HCT116 (cell line): ENCODE results near the gene CYREN. TPM values are rescaled to one million over a fixed set of nuclear protein-coding genes. Genes with fewer than 3 reads are reported as not detected.

Experiments
- ATAC-seq: fragments of 200-7000 bp; cut with Tn5 transposase; 2 replicates; pipeline ENCODE4 v1.9.1; 2020; ENCODE audit warnings: mild to moderate bottlenecking, moderate library complexity
- BruUV-seq: library from RNA; stranded (reverse); fragments of 400-500 nt; replicated peaks from 2 replicates; lab custom pipeline; 2021; lab: Mats Ljungman, UMichigan
- CTCF ChIA-PET: fragments of 300-600 bp; sonication (Branson Sonifier 250); formaldehyde crosslinking; loops from one replicate; lab custom pipeline; 2021; ENCODE audit warnings: antibody characterized with exemption; lab: Charles Lee
- POLR2A ChIA-PET: fragments of 300-600, 350-600 bp; sonication (Branson Sonifier 250); formaldehyde crosslinking; loops from one replicate; lab custom pipeline; 2021; ENCODE audit warnings: antibody characterized with exemption; lab: Charles Lee
- RAD21 ChIA-PET, 2 experiments: fragments of 300-600 bp; sonication (Branson Sonifier 250); formaldehyde crosslinking; loops; one replicate each; lab custom pipeline; 2023; ENCODE audit warnings: low total read pairs in 2 of 2; ENCODE audit not compliant: uncharacterized antibody in 2 of 2, unreplicated experiment in 2 of 2, low non-redundant PET in 1 of 2; lab: Charles Lee
- DNase-seq: peaks from one replicate; pipeline ENCODE4 v3.0.0-alpha.2; 2010; ENCODE audit warnings: low read depth, low spot score
- H2AFZ ChIP-seq: fragments of 200-600 bp; shearing (Covaris generic), sonication (generic); 2 replicates; pipeline ENCODE4 v1.6.1; 2017; ENCODE audit warnings: low read depth, mixed run types, mixed read lengths, antibody characterized with exemption, low read length; ENCODE audit not compliant: poor library complexity, severe bottlenecking
- H3K27ac ChIP-seq: 2 replicates; pipeline ENCODE4 v1.5.1; 2012; ENCODE audit warnings: low read depth, low read length
- H3K27me3 ChIP-seq: fragments of 200-600 bp; sonication (generic); 2 replicates; pipeline ENCODE4 v1.6.1; 2016; ENCODE audit warnings: mixed run types, low read length, mixed read lengths; ENCODE audit not compliant: insufficient read depth
- H3K36me3 ChIP-seq, 2 experiments: fragments of 200-500 bp in 1 of 2; fragments of 200-600 bp in 1 of 2; sonication (Bioruptor generic) in 1 of 2; sonication (generic) in 1 of 2; 2 replicates each; pipeline versions ENCODE4 v1.5.1 to v1.6.1; 2014 to 2016; ENCODE audit warnings: low read length in 2 of 2, inconsistent platforms in 1 of 2, mixed read lengths in 1 of 2, mixed run types in 1 of 2; ENCODE audit not compliant: insufficient read depth in 2 of 2, control insufficient read depth in 1 of 2
- H3K4me1 ChIP-seq, 2 experiments: fragments of 200-600 bp in 1 of 2; sonication (generic) in 1 of 2; 2 replicates each; pipeline versions ENCODE4 v1.5.1 to v1.6.1; 2012 to 2017; ENCODE audit warnings: low read length in 2 of 2, inconsistent platforms in 1 of 2, mild to moderate bottlenecking in 1 of 2, mixed read lengths in 1 of 2, mixed run types in 1 of 2, moderate library complexity in 1 of 2; ENCODE audit not compliant: insufficient read depth in 2 of 2, control insufficient read depth in 1 of 2
- H3K4me2 ChIP-seq: fragments of 200-600 bp; sonication (generic); 2 replicates; pipeline ENCODE4 v1.6.1; 2017; ENCODE audit warnings: mixed run types, low read length, mixed read lengths
- H3K4me3 ChIP-seq, 2 experiments: fragments of 200-600 bp in 1 of 2; sonication (generic) in 1 of 2; replicated peaks in 1 of 2; 2 replicates each; pipeline ENCODE4 v1.5.1; 2011 to 2016; ENCODE audit warnings: low read length in 2 of 2, control low read depth in 1 of 2, low read depth in 1 of 2, mild to moderate bottlenecking in 1 of 2, mixed read lengths in 1 of 2, mixed run types in 1 of 2
- H3K79me2 ChIP-seq: fragments of 200-600 bp; sonication (generic); 2 replicates; pipeline ENCODE4 v1.6.1; 2017; ENCODE audit warnings: mild to moderate bottlenecking, mixed run types, low read length, moderate library complexity, mixed read lengths; ENCODE audit not compliant: insufficient read depth
- H3K9ac ChIP-seq: fragments of 200-600 bp; sonication (generic); 2 replicates; pipeline ENCODE4 v1.6.1; 2016; ENCODE audit warnings: low read length, mixed read lengths
- H3K9me2 ChIP-seq: fragments of 200-600 bp; sonication (generic), shearing (Covaris generic); 2 replicates; pipeline ENCODE4 v1.6.1; 2017; ENCODE audit warnings: mixed run types, mild to moderate bottlenecking, moderate library complexity; ENCODE audit not compliant: insufficient read depth
- H3K9me3 ChIP-seq, 2 experiments: fragments of 200-500 bp in 1 of 2; fragments of 200-600 bp in 1 of 2; sonication (Bioruptor generic) in 1 of 2; sonication (generic) in 1 of 2; 2 replicates each; pipeline ENCODE4 v1.6.1; 2014 to 2017; ENCODE audit warnings: low read length in 2 of 2, mixed read lengths in 2 of 2, inconsistent platforms in 1 of 2, low read depth in 1 of 2, mild to moderate bottlenecking in 1 of 2, mixed run types in 1 of 2, moderate library complexity in 1 of 2; ENCODE audit not compliant: control insufficient read depth in 1 of 2, insufficient read depth in 1 of 2
- H4K20me1 ChIP-seq: fragments of 200-600 bp; sonication (generic), shearing (Covaris generic); 2 replicates; pipeline ENCODE4 v1.6.1; 2017; ENCODE audit warnings: mixed run types, mild to moderate bottlenecking, moderate library complexity; ENCODE audit not compliant: insufficient read depth
- CBX3 ChIP-seq: IDR thresholded peaks from 2 replicates; pipeline ENCODE4 v1.6.1; 2012; ENCODE audit warnings: low read depth
- EGR1 ChIP-seq: IDR thresholded peaks from 2 replicates; pipeline ENCODE4 v1.6.1; 2012; ENCODE audit warnings: low read depth
- EZH2 ChIP-seq: fragments of 200-600 bp; sonication (generic); IDR thresholded peaks from 2 replicates; pipeline ENCODE4 v1.6.1; 2017; ENCODE audit warnings: antibody characterized with exemption, mixed run types
- JUND ChIP-seq: IDR thresholded peaks from 2 replicates; pipeline ENCODE4 v1.6.1; 2012
- POLR2A ChIP-seq: IDR thresholded peaks from 2 replicates; pipeline ENCODE4 v1.7.0; 2011; ENCODE audit warnings: borderline replicate concordance; ENCODE audit not compliant: insufficient read depth, insufficient read length; ENCODE audit errors: extremely low read depth
- POLR2AphosphoS5 ChIP-seq: IDR thresholded peaks from 2 replicates; pipeline ENCODE4 v1.6.1; 2011; ENCODE audit warnings: mild to moderate bottlenecking, low read depth, low read length, moderate library complexity
- REST ChIP-seq: IDR thresholded peaks from 2 replicates; pipeline ENCODE4 v1.6.1; 2012; ENCODE audit warnings: low read depth
- SIN3A ChIP-seq: IDR thresholded peaks from 2 replicates; pipeline ENCODE4 v1.6.1; 2012; ENCODE audit warnings: low read depth
- SP1 ChIP-seq: IDR thresholded peaks from 2 replicates; pipeline ENCODE4 v1.6.1; 2012; ENCODE audit warnings: low read depth
- TCF7L2 ChIP-seq: IDR thresholded peaks from 2 replicates; pipeline ENCODE4 v1.7.0; 2011; ENCODE audit warnings: borderline replicate concordance, inconsistent platforms; ENCODE audit not compliant: insufficient read depth, insufficient read length; ENCODE audit errors: extremely low read depth
- YY1 ChIP-seq: IDR thresholded peaks from 2 replicates; pipeline ENCODE4 v1.6.1; 2011; ENCODE audit warnings: low read length, low read depth, moderate library complexity, mild to moderate bottlenecking; ENCODE audit not compliant: insufficient replicate concordance; ENCODE audit errors: extremely low read depth
- ZNF274 ChIP-seq: fragments of 200-500 bp; sonication (Bioruptor generic); IDR thresholded peaks from 2 replicates; pipeline ENCODE4 v1.6.1; 2014; ENCODE audit warnings: mild to moderate bottlenecking, low read depth, low read length, inconsistent platforms
- intact Hi-C: fragments of 100-400 bp; cut with micrococcal nuclease; formaldehyde crosslinking; loops from 2 replicates; pipeline ENCODE4 v1.10.0; 2022
- total RNA-seq: library from RNA; stranded (reverse); gene quantifications from one replicate; pipeline ENCODE4 v1.2.1, GENCODE V29; 2021; ENCODE audit not compliant: unreplicated experiment
- TF ChIP-seq, protein P1 (sequence below), 3 experiments: fragments of 200-600 bp in 1 of 3; sonication (generic) in 1 of 3; IDR thresholded peaks in 2 of 3; conservative IDR thresholded peaks in 1 of 3; 2 replicates each; pipeline ENCODE4 v1.5.1; 2012 to 2017; ENCODE audit warnings: low read depth in 2 of 3, low read length in 2 of 3, antibody characterized with exemption in 1 of 3, borderline replicate concordance in 1 of 3, control low read depth in 1 of 3, mild to moderate bottlenecking in 1 of 3, mixed read lengths in 1 of 3, mixed run types in 1 of 3, moderate library complexity in 1 of 3; ENCODE audit not compliant: insufficient read depth in 1 of 3

Gene CYREN
- total RNA-seq, 1 experiment from 2014 or later: 54.5 TPM

DNA sequence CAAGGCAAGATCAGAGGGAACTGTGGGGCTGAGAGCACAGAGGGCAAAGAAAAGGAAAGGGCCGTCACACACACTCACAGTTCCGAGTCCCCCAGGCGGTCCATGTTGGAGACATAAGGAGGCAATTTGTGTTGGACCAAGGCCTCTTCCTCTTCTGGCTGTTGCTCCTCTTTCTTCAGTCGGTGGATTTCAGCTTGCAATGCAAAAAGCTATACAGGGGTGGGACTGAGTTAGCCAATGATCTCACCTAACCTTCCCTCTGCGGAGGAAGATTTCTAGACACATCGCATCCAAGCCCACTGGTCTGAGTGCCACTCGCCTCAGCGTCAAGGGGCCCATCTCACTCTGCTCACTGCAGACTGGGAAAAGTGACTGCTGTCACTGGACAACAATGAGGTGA lies 35.3 kb upstream of the CYREN start:
- BruUV-seq: no TSS peak
- Histone ChIP-seq H3K27ac (no peak overlapping the region), H4K20me1 (no peaks in the 10 kb centered on the region), H3K4me2 (no peak overlapping the region), H3K79me2 (no peaks in the 10 kb centered on the region), H3K9me2 (no peaks in the 10 kb centered on the region), H3K9ac (no peak overlapping the region), H3K4me3 (no peak overlapping the region), H2AFZ (no peak overlapping the region), H3K27me3 (no peaks in the 10 kb centered on the region), H3K36me3 (no peaks in the 10 kb centered on the region; a peak in 1 of 4 replicates), H3K4me1 (peaks cover 5 to 7% of the 10 kb centered on the region in 2 experiments; a peak in 3 of 4 replicates), H3K9me3 (no peaks in the 10 kb centered on the region)
- DNase-seq (no peak), ATAC-seq (no peak)
- ChIA-PET RAD21 (no interaction called here), CTCF (no interaction called here), POLR2A (no interaction called here)
- intact Hi-C loops: no loop called here
- TF ChIP-seq CBX3 (no peak), REST (no peak), YY1 (no peak), POLR2AphosphoS5 (no peak), SIN3A (no peak), TCF7L2 (no peak), EZH2 (no peak), JUND (no peak), SP1 (no peak), POLR2A (no peak), EGR1 (no peak), ZNF274 (no peak)
- TF ChIP-seq, protein P1, sequence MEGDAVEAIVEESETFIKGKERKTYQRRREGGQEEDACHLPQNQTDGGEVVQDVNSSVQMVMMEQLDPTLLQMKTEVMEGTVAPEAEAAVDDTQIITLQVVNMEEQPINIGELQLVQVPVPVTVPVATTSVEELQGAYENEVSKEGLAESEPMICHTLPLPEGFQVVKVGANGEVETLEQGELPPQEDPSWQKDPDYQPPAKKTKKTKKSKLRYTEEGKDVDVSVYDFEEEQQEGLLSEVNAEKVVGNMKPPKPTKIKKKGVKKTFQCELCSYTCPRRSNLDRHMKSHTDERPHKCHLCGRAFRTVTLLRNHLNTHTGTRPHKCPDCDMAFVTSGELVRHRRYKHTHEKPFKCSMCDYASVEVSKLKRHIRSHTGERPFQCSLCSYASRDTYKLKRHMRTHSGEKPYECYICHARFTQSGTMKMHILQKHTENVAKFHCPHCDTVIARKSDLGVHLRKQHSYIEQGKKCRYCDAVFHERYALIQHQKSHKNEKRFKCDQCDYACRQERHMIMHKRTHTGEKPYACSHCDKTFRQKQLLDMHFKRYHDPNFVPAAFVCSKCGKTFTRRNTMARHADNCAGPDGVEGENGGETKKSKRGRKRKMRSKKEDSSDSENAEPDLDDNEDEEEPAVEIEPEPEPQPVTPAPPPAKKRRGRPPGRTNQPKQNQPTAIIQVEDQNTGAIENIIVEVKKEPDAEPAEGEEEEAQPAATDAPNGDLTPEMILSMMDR (IDR thresholded peaks at IDR 0.05 in 2 of 3, conservative IDR thresholded peaks at IDR 0.05 in 1 of 3; ENCODE audit: borderline replicate concordance in 1 of 3, insufficient read depth in 1 of 3, low read depth in 2 of 3, low read length in 2 of 3): no peak
